H9 (cell line): ENCODE measurements around the gene ESRRA. TPM values are rescaled to one million over a fixed set of nuclear protein-coding genes. Genes with fewer than 3 reads are reported as not detected.
A peak's percentile ranks its signal among the peaks of the same experiment; 100 is the strongest.

Experiments used
- DNase-seq: peaks from one replicate; pipeline ENCODE4 v3.0.0-alpha.2; 2017
- H2AFZ ChIP-seq: one replicate; pipeline ENCODE4 v1.6.1; 2013; ENCODE audit warnings: mild to moderate bottlenecking, low read length, control low read depth, moderate library complexity
- H2AK5ac ChIP-seq: 2 replicates; pipeline ENCODE4 v1.6.1; 2013; ENCODE audit warnings: low read length, control low read depth, mixed read lengths; ENCODE audit not compliant: insufficient read length
- H2BK120ac ChIP-seq: one replicate; pipeline ENCODE4 v1.6.1; 2013; ENCODE audit warnings: low read depth, mild to moderate bottlenecking, low read length, control low read depth, inconsistent platforms; ENCODE audit not compliant: poor library complexity, severe bottlenecking
- H2BK12ac ChIP-seq: 2 replicates; pipeline ENCODE4 v1.6.1; 2013; ENCODE audit warnings: low read length, control low read depth, mixed read lengths, low read depth; ENCODE audit not compliant: insufficient read length
- H2BK15ac ChIP-seq: 2 replicates; pipeline ENCODE4 v1.6.1; 2013; ENCODE audit warnings: low read depth, low read length, control low read depth
- H2BK20ac ChIP-seq: one replicate; pipeline ENCODE4 v1.6.1; 2013; ENCODE audit warnings: low read depth, mild to moderate bottlenecking, low read length, control low read depth, inconsistent platforms; ENCODE audit not compliant: poor library complexity, severe bottlenecking
- H2BK5ac ChIP-seq: 2 replicates; pipeline ENCODE4 v1.6.1; 2013; ENCODE audit warnings: low read length, control low read depth, mixed read lengths; ENCODE audit not compliant: insufficient read length
- H3K14ac ChIP-seq: 2 replicates; pipeline ENCODE4 v1.6.1; 2013; ENCODE audit warnings: low read length, control low read depth; ENCODE audit not compliant: insufficient read depth
- H3K18ac ChIP-seq: 2 replicates; pipeline ENCODE4 v1.6.1; 2013; ENCODE audit warnings: low read depth, mild to moderate bottlenecking, mixed read lengths, low read length, control low read depth; ENCODE audit not compliant: insufficient read length
- H3K23ac ChIP-seq: 2 replicates; pipeline ENCODE4 v1.6.1; 2013; ENCODE audit warnings: low read length, control low read depth, mixed read lengths, low read depth; ENCODE audit not compliant: insufficient read length
- H3K23me2 ChIP-seq: 2 replicates; pipeline ENCODE4 v1.6.1; 2013; ENCODE audit warnings: low read depth, mild to moderate bottlenecking, mixed read lengths, low read length, control low read depth; ENCODE audit not compliant: insufficient read length, poor library complexity, severe bottlenecking
- H3K27ac ChIP-seq: 2 replicates; pipeline ENCODE4 v1.5.1; 2013; ENCODE audit warnings: low read length, control low read depth, mixed read lengths, low read depth; ENCODE audit not compliant: insufficient read length
- H3K27me3 ChIP-seq: 2 replicates; pipeline ENCODE4 v1.6.1; 2013; ENCODE audit warnings: low read length, control low read depth, inconsistent platforms; ENCODE audit not compliant: insufficient read depth
- H3K4ac ChIP-seq: 2 replicates; pipeline ENCODE4 v1.6.1; 2013; ENCODE audit warnings: low read depth, mild to moderate bottlenecking, control low read depth, inconsistent platforms, low read length, moderate library complexity
- H3K4me1 ChIP-seq: 2 replicates; pipeline ENCODE4 v1.6.1; 2013; ENCODE audit warnings: low read length, control low read depth, inconsistent platforms; ENCODE audit not compliant: insufficient read depth
- H3K4me2 ChIP-seq: 2 replicates; pipeline ENCODE4 v1.6.1; 2013; ENCODE audit warnings: low read length, control low read depth, mixed read lengths; ENCODE audit not compliant: insufficient read length, insufficient read depth
- H3K56ac ChIP-seq: 2 replicates; pipeline ENCODE4 v1.6.1; 2013; ENCODE audit warnings: low read depth, mild to moderate bottlenecking, mixed read lengths, low read length, control low read depth; ENCODE audit not compliant: insufficient read length
- H3K79me1 ChIP-seq: 2 replicates; pipeline ENCODE4 v1.6.1; 2013; ENCODE audit warnings: low read depth, mild to moderate bottlenecking, moderate library complexity, low read length, control low read depth, inconsistent platforms; ENCODE audit not compliant: insufficient read depth, poor library complexity, severe bottlenecking
- H3K79me2 ChIP-seq: 2 replicates; pipeline ENCODE4 v1.6.1; 2013; ENCODE audit warnings: low read length, control low read depth, inconsistent platforms; ENCODE audit not compliant: insufficient read depth
- H3K9ac ChIP-seq: 2 replicates; pipeline ENCODE4 v1.6.1; 2013; ENCODE audit warnings: low read length, control low read depth, mixed read lengths; ENCODE audit not compliant: insufficient read length; ENCODE audit errors: extremely low read depth
- H3K9me3 ChIP-seq: one replicate; pipeline ENCODE4 v1.6.1; 2013; ENCODE audit warnings: low read depth, low read length, inconsistent platforms; ENCODE audit not compliant: control insufficient read depth
- H3T11ph ChIP-seq: one replicate; pipeline ENCODE4 v1.6.1; 2013; ENCODE audit warnings: mild to moderate bottlenecking, low read length, control low read depth, inconsistent platforms
- H4K20me1 ChIP-seq: one replicate; pipeline ENCODE4 v1.6.1; 2013; ENCODE audit not compliant: control insufficient read depth, insufficient read length, insufficient read depth
- H4K5ac ChIP-seq: 2 replicates; pipeline ENCODE4 v1.6.1; 2013; ENCODE audit warnings: low read depth, mild to moderate bottlenecking, mixed read lengths, low read length, control low read depth; ENCODE audit not compliant: insufficient read length
- H4K8ac ChIP-seq: replicated peaks from 2 replicates; pipeline ENCODE4 v1.6.1; 2013; ENCODE audit warnings: low read length, control low read depth, mixed read lengths, low read depth; ENCODE audit not compliant: insufficient read length
- H4K91ac ChIP-seq: 2 replicates; pipeline ENCODE4 v1.6.1; 2013; ENCODE audit warnings: low read depth, mild to moderate bottlenecking, moderate library complexity, mixed read lengths, low read length, control low read depth; ENCODE audit not compliant: insufficient read length
- H3K27ac Mint-ChIP-seq, 3 experiments: 2 replicates in 2 of 3; 3 replicates in 1 of 3; pipeline ENCODE4 v1.8.0; 2020 to 2021; ENCODE audit warnings: mixed read lengths in 3 of 3, mild to moderate bottlenecking in 1 of 3, moderate library complexity in 1 of 3
- H3K27me3 Mint-ChIP-seq: 2 replicates; pipeline ENCODE4 v1.8.0; 2021; ENCODE audit warnings: low read depth, mild to moderate bottlenecking, moderate library complexity, mixed read lengths
- H3K36me3 Mint-ChIP-seq, 3 experiments: 2 replicates in 2 of 3; 3 replicates in 1 of 3; pipeline ENCODE4 v1.8.0; 2020 to 2021; ENCODE audit warnings: low read depth in 3 of 3, mixed read lengths in 3 of 3; ENCODE audit not compliant: insufficient read depth in 1 of 3
- H3K4me1 Mint-ChIP-seq, 2 experiments: 2 replicates each; pipeline ENCODE4 v1.8.0; 2020; ENCODE audit warnings: mixed read lengths in 2 of 2
- H3K4me3 Mint-ChIP-seq, 2 experiments: 2 replicates in 1 of 2; 3 replicates in 1 of 2; pipeline ENCODE4 v1.8.0; 2020 to 2021; ENCODE audit warnings: mild to moderate bottlenecking in 2 of 2, mixed read lengths in 2 of 2, moderate library complexity in 1 of 2
- H3K9me3 Mint-ChIP-seq, 2 experiments: 2 replicates in 1 of 2; 3 replicates in 1 of 2; pipeline ENCODE4 v1.8.0; 2020; ENCODE audit warnings: mild to moderate bottlenecking in 2 of 2, mixed read lengths in 2 of 2, moderate library complexity in 1 of 2
- CTCF ChIP-seq: fragments of 200-600 bp; sonication (generic); conservative IDR thresholded peaks from 3 replicates; pipeline ENCODE4 v1.8.0; 2021; ENCODE audit warnings: antibody characterized with exemption, mild to moderate bottlenecking
- WGBS: extraction: QIAGEN DNeasy Blood & Tissue Kit; methylation state at CpG from one replicate; pipeline ENCODE4 v1.1.7; 2013; ENCODE audit warnings: missing lambda C conversion rate, low lambda C conversion rate, mixed read lengths; ENCODE audit not compliant: insufficient read length; ENCODE audit errors: extremely low coverage; 5-methylcytosine and 5-hydroxymethylcytosine counted together
- total RNA-seq: library from RNA; stranded (reverse); gene quantifications from 2 replicates; pipeline ENCODE4 v1.2.1, GENCODE V29; 2021

ESRRA gene
- total RNA-seq, 1 experiment from 2014 or later: 42.3 TPM

GRCh38 chr11:64356498-64357411 is 51.4 kb downstream of the ESRRA start:
- WGBS: no CpG with 5 or more reads among the region's 25 CpGs
- Histone ChIP-seq H2BK15ac (no peak overlapping the region), H2BK120ac (no peak overlapping the region), H4K20me1 (peaks cover 2% of the 10 kb centered on the region), H3K18ac (no peak overlapping the region), H3K79me2 (no peaks in the 10 kb centered on the region), H2BK20ac (no peak overlapping the region), H3K4me2 (no peak overlapping the region), H3T11ph (no peak overlapping the region), H4K5ac (no peak overlapping the region), H3K4ac (no peak overlapping the region), H2BK5ac (no peak overlapping the region), H3K56ac (no peak overlapping the region), H3K4me1 (peaks cover 2% of the 10 kb centered on the region; the same call in 1 of the 2 replicates), H3K23ac (no peak overlapping the region), H3K23me2 (peaks cover 12% of the 10 kb centered on the region), H4K91ac (no peak overlapping the region), H2BK12ac (no peak overlapping the region), H2AK5ac (no peak overlapping the region), H3K9ac (no peak overlapping the region), H3K27ac (no peak overlapping the region), H4K8ac (no peak overlapping the region), H3K14ac (no peak overlapping the region), H3K9me3 (no peaks in the 10 kb centered on the region), H2AFZ (no peak overlapping the region), H3K79me1 (no peaks in the 10 kb centered on the region), H3K27me3 (no peaks in the 10 kb centered on the region; the same call in 1 of the 2 replicates)
- Mint-ChIP-seq H3K4me3 (peak overlapping the region; percentile 16 to 34; a peak in 4 of 5 replicates), H3K36me3 (peaks cover 3 to 9% (median 4%) of the 10 kb centered on the region in 3 experiments; a peak in 5 of 7 replicates), H3K4me1 (peaks cover 21 to 38% of the 10 kb centered on the region in 2 experiments), H3K27me3 (no peaks in the 10 kb centered on the region), H3K9me3 (no peaks in the 10 kb centered on the region), H3K27ac (peak overlapping the region in 2 of 3 experiments; percentile 41 to 53; a peak in 4 of 7 replicates)
- peak; percentile 89 for DNase-seq
- peak; percentile 77 for TF ChIP-seq CTCF
